Panc1 (cell line): ENCODE measurements around the gene MRPL48.
"Not testable (repeated sequence)": the region's sequence is repeated elsewhere in the genome, so short reads cannot be mapped to it uniquely, and the experiment has no call there.

Source experiments
- POLR2AphosphoS5 ChIP-seq: IDR thresholded peaks from 2 replicates; pipeline ENCODE4 v1.6.1; 2012; ENCODE audit warnings: mild to moderate bottlenecking, low read depth, low read length, moderate library complexity
- TF ChIP-seq, protein P1 (sequence below): fragments of 450-650 bp; IDR thresholded peaks from 2 replicates; pipeline ENCODE4 v1.5.1; 2017; ENCODE audit warnings: mild to moderate bottlenecking

GRCh38 chr11:73750862-73751261, 36.8 kb upstream of the MRPL48 start:
- not testable (repeated sequence) for TF ChIP-seq POLR2AphosphoS5
- TF ChIP-seq, protein P1, sequence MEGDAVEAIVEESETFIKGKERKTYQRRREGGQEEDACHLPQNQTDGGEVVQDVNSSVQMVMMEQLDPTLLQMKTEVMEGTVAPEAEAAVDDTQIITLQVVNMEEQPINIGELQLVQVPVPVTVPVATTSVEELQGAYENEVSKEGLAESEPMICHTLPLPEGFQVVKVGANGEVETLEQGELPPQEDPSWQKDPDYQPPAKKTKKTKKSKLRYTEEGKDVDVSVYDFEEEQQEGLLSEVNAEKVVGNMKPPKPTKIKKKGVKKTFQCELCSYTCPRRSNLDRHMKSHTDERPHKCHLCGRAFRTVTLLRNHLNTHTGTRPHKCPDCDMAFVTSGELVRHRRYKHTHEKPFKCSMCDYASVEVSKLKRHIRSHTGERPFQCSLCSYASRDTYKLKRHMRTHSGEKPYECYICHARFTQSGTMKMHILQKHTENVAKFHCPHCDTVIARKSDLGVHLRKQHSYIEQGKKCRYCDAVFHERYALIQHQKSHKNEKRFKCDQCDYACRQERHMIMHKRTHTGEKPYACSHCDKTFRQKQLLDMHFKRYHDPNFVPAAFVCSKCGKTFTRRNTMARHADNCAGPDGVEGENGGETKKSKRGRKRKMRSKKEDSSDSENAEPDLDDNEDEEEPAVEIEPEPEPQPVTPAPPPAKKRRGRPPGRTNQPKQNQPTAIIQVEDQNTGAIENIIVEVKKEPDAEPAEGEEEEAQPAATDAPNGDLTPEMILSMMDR, result not testable (repeated sequence)
